8988T (cell line): ENCODE measurements around the gene RAB2B.
A peak's percentile ranks its signal among the peaks of the same experiment; 100 is the strongest.

Source experiments
- DNase-seq: peaks from one replicate; pipeline ENCODE4 v3.0.0; 2011

The RAB2B gene

GRCh38 chr14:21476925-21477681 lies at the start of gene RAB2B, which contains the start of gene TOX4:
TSS of gene RAB2B (minus strand) at chr14:21476959. CDS start at chr14:21476872, 87 bp downstream.
TSS of gene TOX4 (plus strand) at chr14:21477195. CDS start at chr14:21477279, 84 bp downstream.
- DNase-seq, result peak; percentile 41

- DNase-seq, result no peak
These were observed 49.4 kb upstream of the RAB2B start, which contains the start of gene SALL2 for GRCh38 chr14:21525962-21526671. TSS of gene SALL2 (minus strand) at chr14:21526346. CDS start at chr14:21526127, 219 bp downstream.

- no peak for DNase-seq
These were observed 48.8 kb upstream of the RAB2B start for GRCh38 chr14:21525571-21525961.

- no peak for DNase-seq
These were observed 48.1 kb upstream of the RAB2B start for GRCh38 chr14:21524575-21525490.

GRCh38 chr14:21523203-21523602 lies 46.4 kb upstream of the RAB2B start:
- DNase-seq, result no peak

GRCh38 chr14:21521501-21521900 lies 44.7 kb upstream of the RAB2B start:
- DNase-seq, result no peak

- no peak for DNase-seq
These were observed 44.0 kb upstream of the RAB2B start for GRCh38 chr14:21520767-21521166.

GRCh38 chr14:21518725-21519124 lies 42.0 kb upstream of the RAB2B start:
- DNase-seq, result no peak

GRCh38 chr14:21514341-21514740 lies 37.6 kb upstream of the RAB2B start:
- no peak for DNase-seq

- DNase-seq, result peak; percentile 21
These were observed 34.2 kb upstream of the RAB2B start, which contains the start of gene METTL3 for GRCh38 chr14:21510735-21511657. TSS of gene METTL3 (minus strand) at chr14:21511340. CDS start at chr14:21511223, 117 bp downstream.

- no peak for DNase-seq
These were observed 32.8 kb upstream of the RAB2B start for GRCh38 chr14:21509432-21510143.

GRCh38 chr14:21506557-21506956 lies 29.8 kb upstream of the RAB2B start:
- DNase-seq, result no peak

GRCh38 chr14:21505012-21505553 lies 28.3 kb upstream of the RAB2B start:
- DNase-seq, result no peak

GRCh38 chr14:21503376-21503775 lies 26.6 kb upstream of the RAB2B start:
- DNase-seq, result no peak

GRCh38 chr14:21501568-21501967 lies 24.8 kb upstream of the RAB2B start:
- DNase-seq, result no peak

- DNase-seq, result no peak
These were observed 22.1 kb upstream of the RAB2B start for GRCh38 chr14:21498540-21499526.

GRCh38 chr14:21496453-21496852 lies 19.7 kb upstream of the RAB2B start:
- DNase-seq, result no peak

- DNase-seq, result no peak
These were observed 18.4 kb upstream of the RAB2B start for GRCh38 chr14:21494902-21495762.
